GM12878 (cell line): ENCODE results near the gene ALX4. TPM values are rescaled to one million over a fixed set of nuclear protein-coding genes. Genes with fewer than 3 reads are reported as not detected.

Experiments
- ATAC-seq: fragments of 200-7000 bp; cut with Tn5 transposase; 3 replicates; pipeline ENCODE4 v1.9.1; 2020; ENCODE audit warnings: mild to moderate bottlenecking, moderate library complexity
- BruUV-seq: library from RNA; stranded (reverse); fragments of 400-500 nt; replicated peaks from 2 replicates; lab custom pipeline; 2021; lab: Mats Ljungman, UMichigan
- CTCF ChIA-PET: fragments of 300-600 bp; sonication (Branson Sonifier 250); formaldehyde crosslinking; extraction: SDS; loops from one replicate; lab custom pipeline; 2021; ENCODE audit warnings: inconsistent platforms; lab: Yijun Ruan, JAX
- POLR2A ChIA-PET: fragments of 350-600 bp; formaldehyde crosslinking; extraction: SDS; loops from one replicate; lab custom pipeline; 2021; ENCODE audit warnings: inconsistent platforms; lab: Charles Lee
- RAD21 ChIA-PET: fragments of 300-600 bp; sonication (Branson Sonifier 250); formaldehyde crosslinking; loops from one replicate; lab custom pipeline; 2023; ENCODE audit warnings: antibody characterized with exemption; ENCODE audit not compliant: unreplicated experiment; lab: Charles Lee
- SMC1A ChIA-PET: fragments of 300-600 bp; sonication (Branson Sonifier 250); formaldehyde crosslinking; loops from one replicate; lab custom pipeline; 2023; ENCODE audit not compliant: unreplicated experiment, uncharacterized antibody; lab: Charles Lee
- DNase-seq: peaks from one replicate; pipeline ENCODE4 v3.0.0-alpha.2; 2011; ENCODE audit warnings: low read depth, low spot score
- FAIRE-seq: peaks from 3 replicates; lab custom pipeline; 2011; peaks lifted over from hg19 to GRCh38; lab: Jason Lieb, UNC
- H2AFZ ChIP-seq: 2 replicates; pipeline ENCODE4 v1.6.0; 2011; ENCODE audit warnings: low read depth, low read length, control low read depth; ENCODE audit not compliant: control insufficient read depth
- H3K27ac ChIP-seq: 2 replicates; pipeline ENCODE4 v1.5.1; 2011; ENCODE audit warnings: control low read depth; ENCODE audit not compliant: control insufficient read depth, insufficient read depth
- H3K27me3 ChIP-seq, 2 experiments: replicated peaks in 1 of 2; 2 replicates each; pipeline versions ENCODE4 v1.6.0 to v1.6.1; 2011; ENCODE audit warnings: low read length in 1 of 2; ENCODE audit not compliant: control insufficient read depth in 2 of 2, insufficient read depth in 2 of 2
- H3K36me3 ChIP-seq, 2 experiments: 2 replicates each; pipeline ENCODE4 v1.5.1; 2011; ENCODE audit warnings: low read length in 1 of 2; ENCODE audit not compliant: control insufficient read depth in 2 of 2, insufficient read depth in 2 of 2
- H3K4me1 ChIP-seq: 2 replicates; pipeline ENCODE4 v1.6.1; 2011; ENCODE audit warnings: mild to moderate bottlenecking, low read length, moderate library complexity, mixed read lengths; ENCODE audit not compliant: control insufficient read depth, insufficient read depth
- H3K4me2 ChIP-seq: 2 replicates; pipeline ENCODE4 v1.6.0; 2011; ENCODE audit warnings: control low read depth; ENCODE audit not compliant: control insufficient read depth, insufficient read depth
- H3K4me3 ChIP-seq: fragments of 200-600 bp; sonication (generic); 2 replicates; pipeline ENCODE4 v1.5.1; 2016
- H3K79me2 ChIP-seq: 2 replicates; pipeline ENCODE4 v1.6.0; 2011; ENCODE audit warnings: low read length; ENCODE audit not compliant: control insufficient read depth, insufficient read depth
- H3K9ac ChIP-seq: 2 replicates; pipeline ENCODE4 v1.8.0; 2011; ENCODE audit warnings: low read length, control low read depth, mixed read lengths; ENCODE audit not compliant: control insufficient read depth, insufficient read depth
- H3K9me3 ChIP-seq: replicated peaks from 3 replicates; pipeline ENCODE4 v1.5.1; 2011; ENCODE audit warnings: mild to moderate bottlenecking, low read length; ENCODE audit not compliant: control insufficient read depth, insufficient read depth
- H4K20me1 ChIP-seq: 2 replicates; pipeline ENCODE4 v1.6.0; 2011; ENCODE audit not compliant: control insufficient read depth, insufficient read depth
- ASH2L ChIP-seq: fragments of 300-600, 200-600 bp; sonication (generic); IDR thresholded peaks from 2 replicates; pipeline ENCODE4 v1.6.1; 2017; ENCODE audit warnings: low read depth, mild to moderate bottlenecking, borderline replicate concordance
- CBFB ChIP-seq: IDR thresholded peaks from 2 replicates; pipeline ENCODE4 v1.6.1; 2016; ENCODE audit warnings: antibody characterized with exemption, low read depth
- CUX1 ChIP-seq: IDR thresholded peaks from 2 replicates; pipeline ENCODE4 v1.6.1; 2012; ENCODE audit warnings: improper control_type of control experiment, low read depth, low read length; ENCODE audit not compliant: insufficient replicate concordance
- EED ChIP-seq: sonication (generic); IDR thresholded peaks from 2 replicates; pipeline ENCODE4 v1.6.1; 2016; ENCODE audit warnings: antibody characterized with exemption, low read depth
- IKZF1 ChIP-seq: fragments of 450-650 bp; conservative IDR thresholded peaks from 2 replicates; pipeline ENCODE4 v1.6.1; 2017; ENCODE audit warnings: antibody characterized with exemption, mild to moderate bottlenecking
- IKZF2 ChIP-seq, 2 experiments: fragments of 450-650 bp; IDR thresholded peaks; 2 replicates each; pipeline ENCODE4 v1.6.1; 2017; ENCODE audit warnings: mild to moderate bottlenecking in 2 of 2, moderate library complexity in 2 of 2
- RAD51 ChIP-seq: fragments of 450-650 bp; IDR thresholded peaks from 2 replicates; pipeline ENCODE4 v1.6.1; 2016; ENCODE audit warnings: moderate library complexity, mild to moderate bottlenecking, inconsistent platforms
- RBBP5 ChIP-seq: fragments of 200-600 bp; sonication (generic); conservative IDR thresholded peaks from 2 replicates; pipeline ENCODE4 v1.6.1; 2016
- RFX5 ChIP-seq: IDR thresholded peaks from 2 replicates; pipeline ENCODE4 v1.6.1; 2011; ENCODE audit warnings: low read depth, low read length, improper control_type of control experiment
- SMARCA5 ChIP-seq: fragments of 450-650 bp; IDR thresholded peaks from 2 replicates; pipeline ENCODE4 v1.6.1; 2017; ENCODE audit warnings: mild to moderate bottlenecking
- SUPT20H ChIP-seq: IDR thresholded peaks from 2 replicates; pipeline ENCODE4 v1.6.1; 2011; ENCODE audit warnings: low read depth, mild to moderate bottlenecking, low read length, moderate library complexity, borderline replicate concordance; ENCODE audit not compliant: control insufficient read depth
- SUZ12 ChIP-seq: fragments of 200-600 bp; sonication (generic); IDR thresholded peaks from one replicate; pipeline ENCODE4 v1.6.1; 2018; ENCODE audit warnings: antibody characterized with exemption, mild to moderate bottlenecking; ENCODE audit not compliant: unreplicated experiment
- WGBS: methylation state at CpG from one replicate; pipeline ENCODE4 v1.1.6; 2016; ENCODE audit warnings: low lambda C conversion rate; ENCODE audit not compliant: insufficient replicate concordance, insufficient coverage; ENCODE audit errors: missing lambda C conversion rate; 5-methylcytosine and 5-hydroxymethylcytosine counted together
- in situ Hi-C: fragments of 300-500 bp; cut with MboI; formaldehyde crosslinking; loops from 9 replicates; pipeline ENCODE4 v1.14.3; 2018; ENCODE audit warnings: mixed read lengths
- intact Hi-C: fragments of 100-400 bp; cut with micrococcal nuclease; formaldehyde crosslinking; loops from one replicate; pipeline ENCODE4 v1.14.2; 2022; ENCODE audit not compliant: unreplicated experiment
- polyA plus RNA-seq, 11 experiments: library from polyadenylated mRNA; depleted of rRNA in 4 of 11; unstranded in 6 of 11; stranded (reverse) in 5 of 11; fragments of >200 nt; fragmentation: Nextera tagmentation in 4 of 11; fragmentation: Illumina TruSeq in 1 of 11; extraction: Ambion mirVana in 4 of 11; extraction: Trizol in 1 of 11; gene quantifications; 1 replicate in 1 of 11; 2 replicates in 10 of 11; pipeline versions ENCODE4 v1.2.1 to v1.2.3, GENCODE V29; 2011 to 2016; ENCODE audit warnings: inconsistent platforms in 2 of 11, missing spikeins in 2 of 11, low read depth in 1 of 11
- total RNA-seq, 4 experiments: library from RNA; depleted of rRNA in 3 of 4; stranded (reverse); fragments of >200 nt in 3 of 4; fragmentation: Illumina TruSeq in 1 of 4; extraction: Trizol in 1 of 4; gene quantifications; 2 replicates each; pipeline versions ENCODE4 v1.2.1 to v1.2.3, GENCODE V29; 2013 to 2021
- TF ChIP-seq, protein P1 (sequence below): fragments of 450-650 bp; formaldehyde crosslinking; IDR thresholded peaks from 2 replicates; pipeline ENCODE4 v1.5.0; 2022; ENCODE audit warnings: mild to moderate bottlenecking, missing genetic modification characterization
- TF ChIP-seq, protein P2 (sequence below): fragments of 450-650 bp; IDR thresholded peaks from 2 replicates; pipeline ENCODE4 v1.6.1; 2017; ENCODE audit warnings: mild to moderate bottlenecking
- TF ChIP-seq, protein P3 (sequence below): IDR thresholded peaks from 2 replicates; pipeline ENCODE4 v1.6.1; 2011; ENCODE audit warnings: low read depth, mild to moderate bottlenecking, low read length, moderate library complexity, borderline replicate concordance; ENCODE audit errors: extremely low read depth

Gene ALX4
- total and polyA plus RNA-seq, 10 of the 15 experiments (the other 5 are each of a cell fraction or from before 2014, with no cell fraction given) = not detected

GRCh38 chr11:44221456-44221855, 88.5 kb downstream of the ALX4 start:
- WGBS = 97% methylated on average over 3 of the region's 3 CpGs
- no peak for ATAC-seq
- POLR2A ChIA-PET = no interaction called here
- H3K36me3 ChIP-seq = no peaks in the 10 kb centered on the region
- H3K4me2 ChIP-seq = no peak overlapping the region
- intact Hi-C loops (no loop called here), in situ Hi-C loops (no loop called here)
- no peaks in the 10 kb centered on the region for H4K20me1 ChIP-seq
- no peak overlapping the region for H3K27ac ChIP-seq
- RAD21 ChIA-PET = no interaction called here
- no TSS peak for BruUV-seq
- FAIRE-seq = no peak
- DNase-seq = no peak
- no peaks in the 10 kb centered on the region for H3K27me3 ChIP-seq
- H2AFZ ChIP-seq = no peak overlapping the region
- H3K4me3 ChIP-seq = no peak overlapping the region
- SMC1A ChIA-PET = no interaction called here
- H3K79me2 ChIP-seq = no peaks in the 10 kb centered on the region
- CTCF ChIA-PET = no interaction called here
- no peak overlapping the region for H3K9ac ChIP-seq
- H3K4me1 ChIP-seq = no peaks in the 10 kb centered on the region
- no peaks in the 10 kb centered on the region for H3K9me3 ChIP-seq
- no peak for TF ChIP-seq SUZ12
- TF ChIP-seq, protein P1, sequence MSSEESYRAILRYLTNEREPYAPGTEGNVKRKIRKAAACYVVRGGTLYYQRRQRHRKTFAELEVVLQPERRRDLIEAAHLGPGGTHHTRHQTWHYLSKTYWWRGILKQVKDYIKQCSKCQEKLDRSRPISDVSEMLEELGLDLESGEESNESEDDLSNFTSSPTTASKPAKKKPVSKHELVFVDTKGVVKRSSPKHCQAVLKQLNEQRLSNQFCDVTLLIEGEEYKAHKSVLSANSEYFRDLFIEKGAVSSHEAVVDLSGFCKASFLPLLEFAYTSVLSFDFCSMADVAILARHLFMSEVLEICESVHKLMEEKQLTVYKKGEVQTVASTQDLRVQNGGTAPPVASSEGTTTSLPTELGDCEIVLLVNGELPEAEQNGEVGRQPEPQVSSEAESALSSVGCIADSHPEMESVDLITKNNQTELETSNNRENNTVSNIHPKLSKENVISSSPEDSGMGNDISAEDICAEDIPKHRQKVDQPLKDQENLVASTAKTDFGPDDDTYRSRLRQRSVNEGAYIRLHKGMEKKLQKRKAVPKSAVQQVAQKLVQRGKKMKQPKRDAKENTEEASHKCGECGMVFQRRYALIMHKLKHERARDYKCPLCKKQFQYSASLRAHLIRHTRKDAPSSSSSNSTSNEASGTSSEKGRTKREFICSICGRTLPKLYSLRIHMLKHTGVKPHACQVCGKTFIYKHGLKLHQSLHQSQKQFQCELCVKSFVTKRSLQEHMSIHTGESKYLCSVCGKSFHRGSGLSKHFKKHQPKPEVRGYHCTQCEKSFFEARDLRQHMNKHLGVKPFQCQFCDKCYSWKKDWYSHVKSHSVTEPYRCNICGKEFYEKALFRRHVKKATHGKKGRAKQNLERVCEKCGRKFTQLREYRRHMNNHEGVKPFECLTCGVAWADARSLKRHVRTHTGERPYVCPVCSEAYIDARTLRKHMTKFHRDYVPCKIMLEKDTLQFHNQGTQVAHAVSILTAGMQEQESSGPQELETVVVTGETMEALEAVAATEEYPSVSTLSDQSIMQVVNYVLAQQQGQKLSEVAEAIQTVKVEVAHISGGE (CRISPR knock-in tag) = no peak
- TF ChIP-seq, protein P2, sequence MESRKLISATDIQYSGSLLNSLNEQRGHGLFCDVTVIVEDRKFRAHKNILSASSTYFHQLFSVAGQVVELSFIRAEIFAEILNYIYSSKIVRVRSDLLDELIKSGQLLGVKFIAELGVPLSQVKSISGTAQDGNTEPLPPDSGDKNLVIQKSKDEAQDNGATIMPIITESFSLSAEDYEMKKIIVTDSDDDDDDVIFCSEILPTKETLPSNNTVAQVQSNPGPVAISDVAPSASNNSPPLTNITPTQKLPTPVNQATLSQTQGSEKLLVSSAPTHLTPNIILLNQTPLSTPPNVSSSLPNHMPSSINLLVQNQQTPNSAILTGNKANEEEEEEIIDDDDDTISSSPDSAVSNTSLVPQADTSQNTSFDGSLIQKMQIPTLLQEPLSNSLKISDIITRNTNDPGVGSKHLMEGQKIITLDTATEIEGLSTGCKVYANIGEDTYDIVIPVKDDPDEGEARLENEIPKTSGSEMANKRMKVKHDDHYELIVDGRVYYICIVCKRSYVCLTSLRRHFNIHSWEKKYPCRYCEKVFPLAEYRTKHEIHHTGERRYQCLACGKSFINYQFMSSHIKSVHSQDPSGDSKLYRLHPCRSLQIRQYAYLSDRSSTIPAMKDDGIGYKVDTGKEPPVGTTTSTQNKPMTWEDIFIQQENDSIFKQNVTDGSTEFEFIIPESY = no peak
- TF ChIP-seq, protein P3, sequence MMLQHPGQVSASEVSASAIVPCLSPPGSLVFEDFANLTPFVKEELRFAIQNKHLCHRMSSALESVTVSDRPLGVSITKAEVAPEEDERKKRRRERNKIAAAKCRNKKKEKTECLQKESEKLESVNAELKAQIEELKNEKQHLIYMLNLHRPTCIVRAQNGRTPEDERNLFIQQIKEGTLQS = no peak
- TF ChIP-seq RBBP5 = no peak
- TF ChIP-seq ASH2L = no peak
- TF ChIP-seq IKZF2 (IDR thresholded peaks at IDR 0.05) = no peak
- no peak for TF ChIP-seq CUX1
- TF ChIP-seq RFX5 = no peak
- TF ChIP-seq RAD51 = no peak
- TF ChIP-seq IKZF1 = no peak
- no peak for TF ChIP-seq SUPT20H
- no peak for TF ChIP-seq EED
- TF ChIP-seq CBFB = no peak
- TF ChIP-seq SMARCA5 = no peak
